ENCODE measurements around the gene LCN2.
"Not testable (repeated sequence)": the region's sequence is repeated elsewhere in the genome, so short reads cannot be mapped to it uniquely, and the experiment has no call there.

DNA sequence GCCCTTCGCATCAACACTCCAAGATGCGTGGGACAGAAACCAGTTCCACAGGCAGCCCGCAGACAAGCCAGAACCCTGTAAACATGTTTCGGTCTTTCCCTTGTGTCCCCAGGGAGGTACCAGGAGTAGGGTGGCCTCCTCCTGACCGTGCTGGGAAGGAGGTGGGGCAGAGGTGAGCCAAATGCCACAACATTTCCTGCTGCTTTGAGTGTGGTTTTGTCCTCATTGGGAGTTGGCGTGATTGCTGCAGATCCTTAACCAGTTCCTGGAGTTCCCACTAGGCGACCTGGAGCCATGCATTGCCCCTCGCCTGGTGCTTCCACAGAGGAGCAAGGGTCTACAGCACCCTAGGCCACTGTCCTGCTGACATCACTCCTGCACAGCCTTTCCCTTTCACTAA, 13.7 kb upstream of the LCN2 start:
- TF ChIP-seq EZH2phosphoT487 (IDR thresholded peaks at IDR 0.05; ENCODE audit: insufficient read depth, low read depth); EZH2 (IDR thresholded peaks at IDR 0.05; ENCODE audit: insufficient read depth, poor library complexity, severe bottlenecking): not testable (repeated sequence)

Data from GM23248 (cell line).